ENCODE results near the gene ITPR2. TPM values are rescaled to one million over a fixed set of nuclear protein-coding genes. Genes with fewer than 3 reads are reported as not detected.

Gene ITPR2
- total and polyA plus RNA-seq, 2 of the 8 experiments (the other 6 are each of a cell fraction or from before 2014, with no cell fraction given) = 4.1 to 48.3 TPM

DNA sequence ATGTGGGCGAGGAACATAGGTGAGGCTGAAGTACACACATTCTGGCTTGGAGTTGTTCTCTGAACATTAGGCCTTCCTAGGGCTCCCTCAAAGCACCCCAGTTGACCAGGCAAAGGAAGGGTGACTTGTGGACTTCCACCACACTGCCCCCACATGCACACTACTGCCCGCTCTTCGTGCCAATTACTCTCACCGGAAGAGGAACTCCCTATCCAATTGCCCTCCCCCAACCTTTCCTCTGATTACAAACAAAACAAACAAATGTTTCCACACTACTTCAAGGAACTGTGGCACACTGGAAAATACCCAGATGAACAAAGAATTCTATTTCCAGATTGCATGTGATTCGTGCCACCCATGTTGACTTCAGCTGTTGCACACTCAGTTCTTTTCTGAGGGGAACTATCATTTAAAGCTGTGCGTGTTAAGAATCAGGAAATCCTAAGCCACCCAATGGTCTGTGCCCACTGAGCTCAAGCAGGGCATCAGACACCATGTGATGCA lies 498.3 kb downstream of the ITPR2 start:
- H4K5ac ChIP-seq (ENCODE audit: insufficient read length, low read depth, low read length) = no peak overlapping the region
- no peak overlapping the region for H3K23ac ChIP-seq (ENCODE audit: insufficient read length)
- H2BK12ac ChIP-seq (ENCODE audit: low read depth, low read length) = no peak overlapping the region
- H2AFZ ChIP-seq (ENCODE audit: low read length) = no peak overlapping the region
- no peak overlapping the region for H3K56ac ChIP-seq (replicated peaks; ENCODE audit: insufficient read length, low read depth, low read length)
- H3K79me1 ChIP-seq (ENCODE audit: low read depth, low read length) = no peaks in the 10 kb centered on the region
- POLR2A ChIA-PET (ENCODE audit: partially characterized antibody) = no interaction called here
- FAIRE-seq (no peak), DNase-seq (ENCODE audit: low read depth in 1 of 2, low spot score in 2 of 2) (no peak)
- no peak overlapping the region for H2AK5ac ChIP-seq (ENCODE audit: low read depth, low read length)
- H3K9ac ChIP-seq (replicated peaks in 1 of 4; ENCODE audit: extremely low read depth in 1 of 4, low read depth in 3 of 4, low read length in 3 of 4) = no peak overlapping the region
- H3K9me3 ChIP-seq (ENCODE audit: insufficient read depth in 2 of 2, low read depth in 1 of 2, low read length in 1 of 2) = no peaks in the 10 kb centered on the region; a peak in 1 of 4 replicates
- H3K36me3 ChIP-seq (ENCODE audit: control insufficient read depth in 2 of 4, insufficient read depth in 4 of 4, low read length in 3 of 4) = no peaks in the 10 kb centered on the region
- no peaks in the 10 kb centered on the region for H3K79me2 ChIP-seq (ENCODE audit: control insufficient read depth in 1 of 2, insufficient read depth in 2 of 2, low read length in 2 of 2)
- no peak overlapping the region for H2BK20ac ChIP-seq (ENCODE audit: low read length)
- no peaks in the 10 kb centered on the region for H3K27me3 ChIP-seq (replicated peaks in 1 of 4; ENCODE audit: control insufficient read depth in 3 of 4, extremely low read depth in 1 of 4, insufficient read depth in 3 of 4, low read length in 3 of 4)
- H3K4me1 ChIP-seq (replicated peaks in 1 of 4; ENCODE audit: control insufficient read depth in 3 of 4, insufficient read depth in 4 of 4, low read length in 3 of 4) = no peaks in the 10 kb centered on the region
- no peak overlapping the region for H3K27ac ChIP-seq (ENCODE audit: low read depth, low read length)
- H3K4me3 ChIP-seq (ENCODE audit: extremely low read depth in 1 of 4, insufficient read depth in 2 of 4, low read depth in 3 of 4, low read length in 4 of 4) = no peak overlapping the region
- no peaks in the 10 kb centered on the region for H3K23me2 ChIP-seq (ENCODE audit: low read depth, low read length)
- no peak overlapping the region for H2BK5ac ChIP-seq (ENCODE audit: low read depth, low read length)
- H2BK15ac ChIP-seq (ENCODE audit: low read length) = no peak overlapping the region
- no peak overlapping the region for H3K4ac ChIP-seq (replicated peaks; ENCODE audit: insufficient read length, low read depth, low read length)
- no peak overlapping the region for H2BK120ac ChIP-seq (replicated peaks; ENCODE audit: low read depth, low read length)
- no peak overlapping the region for H4K8ac ChIP-seq (ENCODE audit: extremely low read depth, insufficient read depth, low read length)
- H3K18ac ChIP-seq (ENCODE audit: extremely low read depth, low read length) = no peak overlapping the region
- WGBS, 2 experiments (ENCODE audit: extremely low coverage in 1 of 2, insufficient coverage in 1 of 2, insufficient read length in 1 of 2, insufficient replicate concordance in 2 of 2, low coverage in 1 of 2, low lambda C conversion rate in 2 of 2, missing lambda C conversion rate in 1 of 2) = 100% methylated on average over 6 of the region's 6 CpGs; no CpG with 5 or more reads in 1 of the 2 experiments
- no peak overlapping the region for H3K14ac ChIP-seq (ENCODE audit: insufficient read length)
- no peak overlapping the region for H3K4me2 ChIP-seq (ENCODE audit: insufficient read depth in 1 of 2, low read depth in 2 of 2, low read length in 2 of 2)
- CTCF ChIA-PET (ENCODE audit: partially characterized antibody) = interaction anchor here (1.6 kb wide), 1 partner anchor 23 kb away, joined by 4 read pairs; no protein-coding TSS in a partner anchor
- no peak overlapping the region for H4K91ac ChIP-seq (replicated peaks; ENCODE audit: insufficient read length, low read length)
- no peaks in the 10 kb centered on the region for H4K20me1 ChIP-seq (replicated peaks in 1 of 2; ENCODE audit: control insufficient read depth in 1 of 2, insufficient read depth in 2 of 2, low read length in 2 of 2)
- TF ChIP-seq SIN3A (conservative IDR thresholded peaks at IDR 0.05 in 1 of 2, IDR thresholded peaks at IDR 0.05 in 1 of 2; ENCODE audit: low read depth in 1 of 2, low read length in 2 of 2) (no peak), POLR2A (IDR thresholded peaks at IDR 0.05; ENCODE audit: control extremely low read depth in 1 of 2, low read depth in 2 of 2, low read length in 2 of 2) (no peak), YY1 (IDR thresholded peaks at IDR 0.05; ENCODE audit: low read depth, low read length) (no peak), EZH2 (IDR thresholded peaks at IDR 0.05; ENCODE audit: low read depth, low read length, severe bottlenecking) (no peak), EGR1 (IDR thresholded peaks at IDR 0.05; ENCODE audit: borderline replicate concordance, low read depth, low read length) (no peak), POU5F1 (IDR thresholded peaks at IDR 0.05; ENCODE audit: low read depth, low read length) (no peak), KDM5A (IDR thresholded peaks at IDR 0.05; ENCODE audit: low read length) (no peak), CHD2 (IDR thresholded peaks at IDR 0.05; ENCODE audit: low read length) (no peak), RAD21 (IDR thresholded peaks at IDR 0.05 in 1 of 2, conservative IDR thresholded peaks at IDR 0.05 in 1 of 2; ENCODE audit: low read depth in 2 of 2, low read length in 2 of 2) (no peak), EP300 (IDR thresholded peaks at IDR 0.05; ENCODE audit: borderline replicate concordance in 1 of 2, low read depth in 2 of 2, low read length in 2 of 2) (no peak), TEAD4 (IDR thresholded peaks at IDR 0.05; ENCODE audit: low read depth, low read length) (no peak), CREB1 (IDR thresholded peaks at IDR 0.05) (no peak)
- TF ChIP-seq, protein P1, sequence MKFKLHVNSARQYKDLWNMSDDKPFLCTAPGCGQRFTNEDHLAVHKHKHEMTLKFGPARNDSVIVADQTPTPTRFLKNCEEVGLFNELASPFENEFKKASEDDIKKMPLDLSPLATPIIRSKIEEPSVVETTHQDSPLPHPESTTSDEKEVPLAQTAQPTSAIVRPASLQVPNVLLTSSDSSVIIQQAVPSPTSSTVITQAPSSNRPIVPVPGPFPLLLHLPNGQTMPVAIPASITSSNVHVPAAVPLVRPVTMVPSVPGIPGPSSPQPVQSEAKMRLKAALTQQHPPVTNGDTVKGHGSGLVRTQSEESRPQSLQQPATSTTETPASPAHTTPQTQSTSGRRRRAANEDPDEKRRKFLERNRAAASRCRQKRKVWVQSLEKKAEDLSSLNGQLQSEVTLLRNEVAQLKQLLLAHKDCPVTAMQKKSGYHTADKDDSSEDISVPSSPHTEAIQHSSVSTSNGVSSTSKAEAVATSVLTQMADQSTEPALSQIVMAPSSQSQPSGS (IDR thresholded peaks at IDR 0.05; ENCODE audit: low read length) = no peak
